HG02623 (cell line): ENCODE measurements around the gene CSAD.
"Not testable (repeated sequence)": the region's sequence is repeated elsewhere in the genome, so short reads cannot be mapped to it uniquely, and the experiment has no call there.

Experiments
- ATAC-seq: cut with Tn5 transposase; IDR thresholded peaks from one replicate; pipeline ENCODE4 v1.9.1; 2021; ENCODE audit warnings: moderate library complexity; ENCODE audit not compliant: unreplicated experiment

Gene CSAD

DNA sequence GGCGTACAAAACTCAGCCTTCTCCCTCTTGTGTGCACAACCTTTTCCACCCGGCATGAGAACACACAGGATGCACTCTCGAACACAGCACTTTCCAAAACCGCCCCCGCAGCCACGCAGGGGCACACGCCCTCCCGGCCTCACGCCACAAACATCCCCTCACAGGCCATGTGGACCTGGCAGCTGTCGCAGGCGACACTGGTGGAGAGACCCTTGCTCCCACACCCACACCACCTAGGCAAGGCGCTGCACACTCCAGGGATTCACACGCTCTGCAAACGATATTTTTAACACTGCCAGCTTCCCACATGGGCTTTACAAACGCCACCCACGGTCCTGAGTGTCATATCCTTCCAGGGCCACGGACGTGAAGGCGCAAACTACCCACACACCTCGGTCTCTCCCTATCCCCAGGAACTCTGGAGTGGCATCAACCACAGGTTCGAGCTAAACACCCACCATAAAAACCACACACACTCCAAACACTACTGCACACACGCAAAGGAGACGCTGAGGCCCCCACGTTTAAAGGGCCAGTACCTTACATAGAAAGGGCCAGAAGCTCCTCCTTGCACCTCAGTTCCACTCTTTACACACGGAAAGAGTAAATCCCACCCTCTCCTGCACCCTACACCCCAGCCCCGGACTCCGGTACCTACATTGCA is 38.7 kb upstream of the CSAD start:
- peak; percentile 21 for ATAC-seq

GRCh38 chr12:53218551-53219291 is 38.0 kb upstream of the CSAD start:
- ATAC-seq, result no peak

DNA sequence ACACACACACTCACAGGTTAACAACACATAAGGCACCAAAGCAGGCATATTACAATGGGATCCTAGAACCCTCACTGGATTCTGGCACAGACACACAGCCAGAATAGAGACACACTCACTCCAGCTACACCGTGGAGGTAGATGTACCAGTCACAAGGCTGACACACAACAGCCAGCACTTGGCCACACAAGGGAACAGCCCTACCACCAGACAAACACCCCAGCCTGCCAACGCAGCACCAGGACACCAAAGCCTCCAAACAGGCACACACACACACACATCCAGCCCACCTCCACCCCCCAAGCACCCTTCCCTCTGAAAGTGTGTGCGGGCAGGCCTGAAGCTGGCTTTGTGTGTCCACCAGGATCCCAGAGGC is 37.2 kb upstream of the CSAD start:
- ATAC-seq, result no peak

- no peak for ATAC-seq
Observed at GRCh38 chr12:53217051-53217930, 36.6 kb upstream of the CSAD start.

DNA sequence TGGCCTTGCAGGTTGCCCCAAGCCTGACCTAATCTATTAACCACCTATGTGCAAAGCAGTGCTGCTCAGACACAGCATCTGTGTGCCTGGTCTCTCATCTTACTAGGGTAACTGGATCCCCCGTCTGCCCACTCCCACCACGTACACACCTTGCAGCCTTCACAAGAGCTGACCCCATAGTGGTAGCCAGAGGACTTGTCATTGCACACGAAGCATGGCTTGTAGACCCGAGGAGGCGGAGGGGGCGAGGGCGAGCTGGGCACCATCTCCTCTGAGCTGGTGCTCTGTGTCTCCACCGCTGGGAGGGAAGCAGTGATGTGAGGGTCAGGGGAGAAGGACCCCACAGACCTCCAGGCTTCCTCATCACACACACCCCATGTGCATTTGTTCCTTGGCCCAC is 34.8 kb upstream of the CSAD start:
- no peak for ATAC-seq

DNA sequence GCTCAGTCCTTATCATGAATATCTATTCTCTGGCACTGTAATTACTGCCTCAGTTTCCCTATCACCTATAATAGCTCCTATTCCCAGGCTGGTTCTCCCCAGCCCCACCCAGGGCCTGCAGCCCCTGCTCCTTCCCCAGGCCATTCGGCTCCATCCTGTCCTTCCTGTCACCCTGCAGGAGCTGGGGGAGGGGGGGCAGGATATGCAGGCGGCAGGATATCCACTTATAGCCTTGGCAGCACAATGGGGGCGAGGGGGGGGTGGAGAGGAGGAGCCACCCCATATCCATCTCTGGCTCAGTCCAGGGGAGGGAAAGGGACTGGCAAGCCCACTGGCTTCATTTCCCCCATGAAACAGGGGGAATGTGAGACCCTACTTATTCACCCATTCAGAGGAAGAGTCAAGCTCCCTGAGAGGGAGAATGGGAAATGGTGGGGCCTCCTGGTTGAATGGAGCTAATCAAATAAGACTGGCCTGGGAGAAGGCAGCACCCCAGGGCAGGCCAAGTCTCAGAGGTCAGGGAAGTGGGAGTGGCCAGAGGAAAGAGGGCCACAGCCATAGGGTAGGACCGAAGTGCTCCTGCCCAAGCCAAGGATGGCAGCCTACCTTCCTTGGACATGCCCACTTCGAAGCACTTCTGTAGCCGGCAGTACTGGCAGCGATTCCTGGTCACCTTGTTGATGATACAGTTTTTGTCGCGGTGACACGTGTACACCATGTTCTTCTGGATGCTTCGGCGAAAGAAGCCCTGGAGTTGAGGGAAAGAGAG is 34.1 kb upstream of the CSAD start:
- ATAC-seq, result no peak

GRCh38 chr12:53214221-53214620 is 33.5 kb upstream of the CSAD start:
- ATAC-seq, result no peak

DNA sequence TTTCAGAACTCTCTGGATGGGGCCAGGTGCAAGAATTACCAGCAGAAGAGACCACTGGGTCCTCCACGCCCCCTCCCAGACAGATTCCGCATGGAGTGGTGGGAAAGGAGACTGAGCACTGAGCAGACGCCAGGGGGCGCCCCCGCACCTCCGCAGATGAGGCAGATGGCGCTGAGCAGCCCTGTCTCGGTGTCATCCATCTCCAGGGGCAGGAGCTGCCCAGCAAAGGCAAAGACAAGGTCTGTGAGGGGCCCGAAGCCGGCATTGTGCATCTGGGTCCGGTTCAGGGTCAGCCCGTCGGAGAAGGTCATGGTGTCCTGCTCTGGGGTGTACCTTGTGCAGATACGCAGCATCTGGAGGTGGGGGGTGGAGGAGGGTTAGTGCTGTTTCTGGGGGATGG is 32.6 kb upstream of the CSAD start:
- no peak for ATAC-seq

DNA sequence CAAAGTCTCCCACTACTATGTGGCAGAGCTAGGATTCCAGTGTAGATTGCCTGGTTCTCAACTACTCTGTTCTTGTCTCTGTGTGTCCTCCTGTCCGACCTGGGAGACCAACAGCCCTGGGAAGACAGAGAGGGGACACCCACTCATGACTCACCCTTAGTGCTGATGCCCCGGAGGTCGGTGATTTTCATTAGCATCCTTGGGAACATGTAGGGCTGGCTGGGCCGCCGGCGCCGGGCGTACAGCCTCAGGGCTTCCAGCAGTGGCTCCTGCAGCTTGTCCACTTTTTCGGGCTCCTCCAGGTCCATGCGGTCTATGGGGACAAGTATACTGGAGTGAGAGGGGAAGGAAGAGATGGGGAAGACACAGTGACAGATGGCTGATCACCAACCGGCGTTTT is 32.2 kb upstream of the CSAD start:
- no peak for ATAC-seq

DNA sequence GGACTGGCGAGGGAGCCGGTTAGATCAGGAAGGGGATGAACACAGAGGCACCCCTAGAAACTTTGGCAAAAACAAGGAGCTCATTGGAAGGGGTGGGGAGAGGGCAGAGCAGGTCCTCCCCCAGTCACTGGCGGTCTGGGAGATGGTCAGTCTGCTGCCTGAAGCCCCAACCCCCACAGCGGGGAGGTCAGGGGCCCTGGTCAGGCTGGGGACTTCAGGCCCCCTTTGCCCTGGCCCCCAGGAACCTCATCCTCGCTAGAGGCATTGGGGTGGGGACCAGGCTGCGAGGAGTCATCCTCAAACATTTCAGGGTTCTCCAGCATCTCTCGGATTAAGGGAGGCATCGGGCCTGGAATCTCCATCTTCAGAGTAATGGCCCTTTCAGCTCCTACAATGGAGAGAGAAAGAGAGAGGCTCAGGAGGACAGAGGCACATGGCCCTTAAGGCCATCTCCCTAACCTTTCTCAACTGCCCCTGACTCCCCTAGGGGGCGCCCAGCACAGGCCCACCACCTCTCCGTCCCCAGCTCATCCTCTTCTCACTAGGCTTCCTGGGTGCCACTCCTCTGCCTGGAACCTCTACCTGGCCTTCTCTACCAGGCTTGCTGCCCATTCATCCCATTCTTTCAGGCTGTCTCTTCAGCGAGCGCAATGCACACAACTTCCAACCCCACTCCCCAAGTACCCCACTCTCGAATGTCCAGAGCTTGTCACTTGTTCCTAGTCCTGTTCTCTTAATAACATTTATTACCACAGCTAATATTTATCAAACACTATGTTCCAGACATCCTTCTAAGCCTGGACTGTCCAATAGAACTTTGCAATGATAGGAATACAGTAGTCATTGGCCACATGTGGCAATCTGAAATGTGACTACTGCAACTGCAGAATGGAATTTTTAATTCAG is 31.0 kb upstream of the CSAD start:
- no peak for ATAC-seq

DNA sequence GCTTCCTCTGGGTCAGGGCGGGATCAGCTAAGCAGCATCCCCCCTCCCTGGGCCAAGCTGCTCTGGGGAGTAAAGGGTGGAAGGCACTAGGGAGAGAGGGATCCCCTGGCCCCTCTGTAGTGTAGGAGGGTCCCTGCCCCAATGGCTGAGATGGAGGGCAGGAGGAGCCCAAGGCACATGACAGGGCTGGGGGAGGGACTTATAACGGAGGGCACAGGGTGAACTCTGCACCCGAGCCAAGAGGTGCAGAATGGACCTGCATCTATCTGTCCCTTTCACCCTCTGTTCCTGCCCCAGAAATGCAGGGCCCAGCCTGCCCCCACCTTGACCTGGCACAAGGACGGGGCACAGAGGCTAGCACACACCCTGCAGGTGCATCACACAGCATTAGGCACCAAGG is 30.1 kb upstream of the CSAD start:
- ATAC-seq, result no peak

DNA sequence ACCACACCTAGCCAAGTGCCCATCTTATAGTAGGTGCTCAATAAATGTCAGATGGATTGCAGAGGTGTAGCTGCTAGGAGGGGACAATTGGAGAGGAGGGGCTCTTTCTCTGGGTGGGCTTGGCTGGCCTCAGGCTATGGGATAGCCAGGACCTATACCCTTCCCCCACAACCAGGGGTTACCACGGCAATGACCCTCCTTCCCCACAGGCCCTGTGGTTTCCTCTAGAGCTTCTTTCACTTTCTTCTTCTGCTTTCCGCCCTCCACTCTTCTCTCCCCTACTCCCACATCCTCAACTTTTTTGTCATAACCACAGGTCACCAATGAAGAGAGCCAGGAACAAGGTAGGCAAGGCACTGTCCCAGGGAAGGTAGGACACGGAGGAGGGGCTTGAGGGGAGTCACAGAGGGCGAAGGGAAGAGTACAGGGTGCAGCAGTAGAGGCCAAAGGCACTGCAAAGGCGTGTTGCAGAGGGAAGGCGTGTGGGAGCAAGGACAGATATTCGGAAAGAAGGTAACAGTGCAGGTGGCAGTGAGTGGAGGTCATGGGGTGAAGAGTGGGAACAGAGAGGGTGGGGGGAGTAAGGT is 28.2 kb upstream of the CSAD start:
- peak; percentile 43 for ATAC-seq

DNA sequence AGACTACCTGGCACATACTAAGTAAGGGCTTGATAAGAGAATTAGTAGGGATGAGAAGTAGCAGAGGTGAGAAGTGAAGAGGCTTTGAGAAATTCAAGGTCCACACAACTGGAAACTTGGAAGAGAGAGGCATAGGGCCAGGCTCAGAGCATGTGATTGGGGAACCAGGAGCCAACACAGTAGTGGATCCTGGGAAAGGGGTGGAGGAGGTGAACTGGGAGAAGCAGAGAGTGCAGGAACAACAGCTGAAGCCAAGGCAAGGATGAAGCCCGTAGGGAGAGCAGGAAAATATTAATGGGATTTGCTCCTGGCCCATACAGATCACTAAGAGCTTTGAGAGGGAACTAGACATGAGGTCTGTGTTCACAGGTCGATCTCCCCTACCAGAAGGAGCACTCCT is 27.7 kb upstream of the CSAD start:
- no peak for ATAC-seq

DNA sequence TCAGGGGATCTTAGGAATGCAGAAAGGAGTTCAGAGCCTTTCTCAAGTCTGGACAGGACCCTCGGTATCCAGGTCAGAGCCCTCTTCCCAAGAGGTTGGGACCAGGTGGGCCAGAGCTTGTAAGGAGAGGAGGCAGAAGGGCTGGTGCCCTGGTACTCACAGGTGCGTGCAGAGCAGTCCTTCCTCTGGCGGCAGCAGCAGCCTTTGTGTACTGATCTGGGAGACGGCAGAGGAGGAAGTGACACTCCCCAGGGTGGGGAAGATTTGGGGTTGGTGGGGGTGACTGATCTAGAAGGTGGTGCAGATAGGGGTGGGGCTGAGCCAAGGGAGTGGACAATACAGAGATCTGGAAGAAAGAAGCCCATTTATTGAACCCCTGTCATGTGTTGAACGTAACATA is 26.3 kb upstream of the CSAD start, which contains the start of gene ITGB7:
TSS of gene ITGB7 (minus strand) at position 210 of the 400 bp plus-strand sequence. CDS start 6,808 bp downstream, outside the sequence.
- peak; percentile 39 for ATAC-seq

DNA sequence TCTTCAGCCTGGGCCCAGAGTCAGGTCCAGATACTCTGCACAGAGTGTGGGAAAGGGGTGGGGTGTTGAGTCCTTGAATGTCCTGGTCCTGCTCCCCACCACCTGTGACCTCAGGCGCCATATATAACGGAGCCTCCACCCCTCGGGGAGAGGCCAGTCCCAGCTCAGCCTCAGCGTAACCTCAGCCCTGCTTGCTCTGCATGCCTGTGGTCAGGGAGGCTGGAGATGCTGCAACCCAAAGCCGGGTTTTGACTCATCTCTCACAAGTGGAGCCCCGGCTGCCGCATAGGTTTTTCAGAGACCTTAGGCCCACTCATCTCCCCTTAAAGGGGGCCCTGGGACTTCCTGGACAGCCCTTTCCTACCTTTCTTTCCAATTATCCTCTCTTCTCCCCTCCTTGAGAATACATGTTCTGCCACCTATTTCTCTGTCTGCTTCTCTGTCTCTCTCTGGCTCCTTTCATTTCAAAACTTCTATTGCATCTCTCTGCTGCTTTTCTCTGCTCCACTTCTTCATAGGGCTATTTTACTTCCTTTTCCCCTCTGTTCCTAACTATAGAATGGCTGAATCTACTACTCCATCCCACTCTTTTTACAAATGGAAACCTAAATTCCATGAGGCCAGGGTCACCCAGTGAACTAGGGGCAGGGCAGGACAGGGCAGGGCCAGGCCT is 25.2 kb upstream of the CSAD start:
- ATAC-seq, result peak; percentile 60

DNA sequence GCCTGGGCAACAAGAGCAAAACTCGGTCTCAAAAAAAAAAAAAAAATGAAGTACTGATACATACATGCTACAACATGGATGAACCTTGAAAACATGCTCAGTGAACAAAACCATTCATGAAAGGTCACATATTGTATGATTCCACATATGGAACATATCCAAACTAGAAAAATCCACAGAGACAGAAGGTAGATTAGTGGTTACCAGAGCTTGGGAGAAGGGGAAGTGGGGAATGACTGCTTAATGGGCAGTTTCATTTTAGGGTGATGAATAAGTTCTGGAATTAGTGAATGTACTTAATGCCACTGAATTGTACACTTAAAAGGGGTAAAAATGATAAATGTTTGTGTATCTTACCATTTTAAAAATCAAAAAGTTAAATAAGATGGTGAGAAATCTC is 23.6 kb upstream of the CSAD start:
- ATAC-seq, result no peak

GRCh38 chr12:53202316-53202715 is 21.6 kb upstream of the CSAD start:
- not testable (repeated sequence) for ATAC-seq

DNA sequence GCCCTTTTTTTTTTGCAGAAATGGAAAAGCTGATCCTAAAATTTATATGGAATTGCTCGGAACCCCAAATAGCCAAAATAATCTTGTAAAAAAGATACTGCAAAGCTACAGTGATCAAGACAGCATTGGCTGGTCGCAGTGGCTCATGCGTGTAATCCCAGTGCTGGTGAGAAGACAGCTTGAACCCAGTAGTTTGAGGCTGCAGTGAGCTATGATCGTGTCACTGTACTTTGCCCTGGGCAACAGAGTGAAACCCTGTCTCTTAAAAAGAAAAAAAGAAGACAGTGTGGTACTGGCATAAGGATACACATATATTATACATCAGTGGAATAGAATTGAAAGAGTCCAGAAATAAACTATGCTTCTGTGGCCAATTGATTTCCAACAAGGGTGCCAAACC is 20.9 kb upstream of the CSAD start:
- no peak for ATAC-seq

GRCh38 chr12:53201177-53201541 is 20.4 kb upstream of the CSAD start:
- ATAC-seq, result no peak
